GM21723 (cell line): ENCODE measurements around the gene PSEN1.

ENCODE experiments used
- ATAC-seq: cut with Tn5 transposase; IDR thresholded peaks from one replicate; pipeline ENCODE4 v1.9.1; 2021; ENCODE audit warnings: mild to moderate bottlenecking, moderate library complexity; ENCODE audit not compliant: unreplicated experiment

PSEN1 gene

DNA sequence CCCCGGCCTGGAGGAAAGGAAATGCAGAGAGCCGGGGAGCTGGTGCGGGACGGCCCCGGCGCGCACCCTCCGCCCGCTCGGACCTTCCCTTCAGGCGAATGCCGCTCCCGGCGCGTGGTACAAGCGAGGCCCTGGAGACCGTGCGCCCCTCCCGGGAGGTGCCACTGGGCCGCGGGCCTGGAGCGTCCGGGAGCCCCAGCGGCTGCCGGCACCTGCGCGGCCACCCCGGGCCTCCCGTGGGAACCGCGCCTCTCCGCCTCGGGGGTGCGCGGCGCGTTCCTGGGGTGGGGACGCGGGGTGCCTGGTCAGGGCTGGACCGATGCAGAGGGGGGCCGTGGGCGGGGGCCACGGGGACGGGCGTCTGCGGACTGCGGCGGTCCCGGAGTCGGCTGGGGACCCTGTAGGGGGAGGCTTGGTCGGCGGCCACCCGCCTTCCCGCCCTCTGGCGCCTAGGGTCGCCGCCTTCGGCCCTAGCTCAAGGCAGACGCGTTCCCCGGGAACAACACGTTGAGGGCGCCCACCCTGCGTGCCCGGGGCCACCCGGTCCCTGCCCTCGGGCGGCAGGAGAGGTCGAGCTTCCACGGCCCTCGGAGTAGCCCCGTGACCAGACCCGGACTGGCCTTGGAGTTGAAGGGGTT is 101.6 kb downstream of the PSEN1 start:
- ATAC-seq: no peak

DNA sequence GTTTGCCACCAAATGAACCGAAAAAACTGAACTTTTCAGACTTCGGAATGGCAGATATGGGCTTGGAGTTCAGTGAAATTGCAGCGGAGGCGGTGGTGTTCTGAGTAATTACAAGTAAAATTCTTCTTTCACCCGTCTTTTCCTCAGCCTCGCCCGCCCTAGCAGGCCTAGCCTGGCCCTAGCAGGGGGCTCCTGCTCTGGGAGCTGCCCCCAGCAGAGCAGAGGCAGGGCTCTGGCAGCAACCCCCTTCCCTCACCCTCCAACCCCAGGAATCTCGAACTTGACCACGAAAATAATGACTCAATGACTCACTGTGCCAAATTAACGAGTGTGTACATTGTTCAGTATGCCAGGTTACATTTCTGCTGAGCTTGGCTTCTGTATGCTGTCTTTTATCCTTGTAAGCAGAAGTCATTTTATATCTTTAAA is 102.1 kb downstream of the PSEN1 start:
- no peak for ATAC-seq

DNA sequence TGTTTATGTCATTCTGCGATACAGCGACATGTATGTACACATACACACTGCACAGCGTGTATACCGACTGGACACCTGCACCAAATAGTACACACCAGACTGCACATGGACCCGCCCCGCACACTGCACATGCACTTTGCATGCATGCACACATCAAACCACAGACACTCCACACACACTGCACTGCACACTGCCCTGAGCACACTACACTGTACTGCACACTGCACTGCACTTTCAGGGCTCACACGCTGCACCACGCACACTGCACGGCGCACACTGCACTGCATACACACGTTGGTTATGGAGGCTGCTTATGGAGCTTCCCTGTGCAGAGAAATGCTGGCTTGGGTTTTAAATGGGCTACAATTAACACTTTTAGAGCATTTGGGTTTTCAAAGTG is 102.6 kb downstream of the PSEN1 start:
- no peak for ATAC-seq

DNA sequence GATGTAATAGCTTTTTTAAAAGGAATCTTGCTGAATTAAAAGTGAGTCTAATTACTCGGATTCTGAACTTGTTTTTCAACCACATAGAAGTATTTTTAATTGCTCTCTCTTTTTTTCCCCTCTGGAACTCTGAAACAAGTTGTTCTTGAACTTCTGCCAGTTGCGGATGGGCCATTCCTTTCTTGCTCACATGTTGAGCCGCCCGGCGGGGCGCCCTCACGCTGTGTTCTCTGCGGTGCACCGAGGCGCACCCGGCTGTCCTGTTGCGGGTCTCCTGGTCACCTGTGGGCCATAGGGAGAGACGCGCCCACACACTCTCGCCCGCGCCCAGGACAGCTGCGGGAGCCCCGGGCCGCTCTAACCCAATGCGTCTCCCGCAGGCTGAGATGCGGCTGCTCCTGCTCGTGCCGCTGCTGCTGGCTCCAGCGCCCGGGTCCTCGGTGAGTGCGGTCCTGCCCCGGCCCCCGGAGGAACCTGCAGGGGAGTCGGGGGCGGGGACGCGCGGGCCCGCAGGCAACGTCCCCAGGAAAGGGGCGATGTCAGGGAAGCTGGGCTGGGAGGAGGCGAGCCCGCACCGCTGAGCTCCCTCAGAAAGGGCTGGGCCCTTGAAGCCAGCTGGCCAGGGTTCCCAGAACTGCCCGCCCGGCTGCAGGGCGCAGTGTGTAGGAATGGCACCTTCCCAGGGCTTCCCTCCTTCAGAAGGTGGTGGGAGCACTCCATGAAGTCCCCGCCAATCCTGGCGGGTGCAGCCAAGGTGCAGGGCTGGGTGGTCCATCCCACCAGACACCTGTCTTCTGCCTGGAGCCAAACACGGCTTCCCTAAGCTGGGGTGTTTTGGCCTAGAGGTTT is 103.3 kb downstream of the PSEN1 start:
- no peak for ATAC-seq

DNA sequence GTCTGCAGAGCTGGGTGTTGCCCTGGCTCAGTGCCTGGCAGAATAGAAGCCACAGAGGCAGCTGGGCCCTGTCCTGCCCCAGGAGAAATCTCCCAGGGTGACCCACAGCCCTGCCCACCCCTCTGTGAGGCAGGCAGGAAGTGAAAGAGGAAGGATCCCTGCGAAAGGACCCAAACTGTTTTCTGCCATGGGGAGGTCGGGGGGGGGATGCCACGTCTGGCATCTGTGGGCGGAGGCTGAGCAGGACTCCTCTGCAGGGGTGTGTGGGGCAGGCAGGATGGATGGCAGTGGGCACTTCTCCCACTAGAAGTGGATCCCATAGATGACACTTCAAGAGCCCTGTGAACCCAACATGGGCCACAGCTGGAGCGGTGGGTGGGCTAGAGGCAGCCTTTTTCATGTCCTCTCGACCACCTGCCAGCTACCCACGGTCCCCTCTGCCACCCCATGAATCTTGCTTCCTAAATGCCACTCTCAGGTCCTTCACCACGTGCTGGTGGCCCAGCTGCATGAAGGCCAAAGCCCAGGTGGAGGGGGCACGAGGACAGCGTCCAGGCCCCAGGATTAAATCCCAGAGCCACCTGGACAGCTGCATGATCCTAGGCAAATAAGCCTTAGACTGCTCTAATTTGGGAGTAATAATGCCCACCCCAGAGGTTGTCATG is 104.6 kb downstream of the PSEN1 start:
- ATAC-seq: no peak

DNA sequence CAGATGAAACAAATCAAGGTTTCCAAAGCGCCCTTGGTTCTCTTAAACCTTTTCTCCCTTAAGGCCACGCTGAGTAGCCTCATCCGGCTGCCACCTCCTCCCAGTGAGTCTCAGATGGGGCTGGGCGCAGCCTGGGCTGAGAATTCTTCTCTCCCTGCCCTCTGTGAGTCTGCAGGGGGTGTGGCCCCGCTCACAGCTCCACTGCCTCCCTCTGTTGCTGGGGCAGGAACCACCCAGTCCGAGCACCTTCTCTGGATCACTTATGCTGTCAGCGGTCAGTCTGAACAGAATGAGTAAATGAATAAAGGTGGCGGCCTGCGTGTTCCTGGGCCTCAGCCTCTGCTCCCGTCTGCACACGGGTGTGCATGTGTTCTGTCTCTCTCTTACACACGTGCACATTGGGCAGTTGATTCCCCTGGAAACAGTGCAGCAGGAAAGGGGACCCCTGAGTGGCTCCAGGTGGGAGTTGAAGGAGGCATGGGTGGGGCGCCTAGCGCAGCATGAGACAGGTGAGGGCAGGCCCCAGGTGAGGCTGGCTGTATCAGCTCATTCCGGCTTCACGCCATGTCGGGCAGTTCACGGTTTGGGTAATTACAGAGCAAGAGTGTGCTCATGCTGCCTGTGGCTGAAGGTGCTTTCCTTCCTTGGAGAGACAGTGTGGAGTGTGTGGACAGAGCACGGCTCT is 105.3 kb downstream of the PSEN1 start:
- ATAC-seq: no peak

DNA sequence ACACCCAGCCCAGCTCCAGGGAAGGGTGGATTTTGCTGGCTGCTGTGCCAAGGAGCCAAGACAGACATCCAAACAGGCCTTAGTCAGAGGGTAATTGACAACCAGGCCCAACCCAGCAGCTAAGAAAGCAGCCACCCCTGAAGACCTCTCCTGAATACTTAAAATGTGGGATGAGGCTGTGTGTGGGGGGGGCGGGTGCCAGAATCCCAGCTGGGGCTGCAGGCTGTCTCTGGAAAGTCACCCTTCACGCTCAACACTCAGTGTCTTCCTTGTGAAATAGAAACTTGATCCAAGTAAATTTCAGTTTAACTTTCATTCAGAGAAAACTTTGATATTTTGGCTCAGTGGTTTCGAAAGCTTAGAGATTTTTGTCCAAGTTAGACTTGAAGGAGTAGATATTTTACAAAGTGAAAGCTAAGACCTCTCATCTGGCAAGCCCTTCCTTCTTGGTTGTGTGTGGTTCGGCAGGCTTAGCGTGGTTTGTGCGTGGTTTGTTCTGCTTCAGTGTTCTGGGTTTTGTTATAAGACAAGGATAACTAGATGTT is 106.1 kb downstream of the PSEN1 start:
- ATAC-seq: no peak

DNA sequence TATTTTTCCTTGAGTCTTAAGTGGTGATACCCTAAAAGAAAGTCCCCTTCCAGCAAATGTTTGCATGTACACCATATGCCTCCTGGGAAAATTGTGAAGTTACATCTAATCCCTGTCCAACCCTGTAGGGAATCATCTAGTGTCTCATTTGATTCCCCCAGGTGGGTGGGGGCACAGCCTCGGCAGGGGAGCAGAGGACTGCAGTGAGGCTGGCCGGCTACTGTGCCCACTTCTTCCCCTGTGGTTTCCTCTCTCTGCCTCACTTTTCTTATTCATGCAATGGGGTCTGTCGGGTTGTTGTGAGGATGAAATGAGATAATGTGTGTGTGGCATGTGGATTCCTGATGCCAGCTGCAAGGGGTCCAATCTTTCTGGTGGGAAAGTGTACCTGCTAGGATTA is 107.0 kb downstream of the PSEN1 start:
- ATAC-seq: no peak

DNA sequence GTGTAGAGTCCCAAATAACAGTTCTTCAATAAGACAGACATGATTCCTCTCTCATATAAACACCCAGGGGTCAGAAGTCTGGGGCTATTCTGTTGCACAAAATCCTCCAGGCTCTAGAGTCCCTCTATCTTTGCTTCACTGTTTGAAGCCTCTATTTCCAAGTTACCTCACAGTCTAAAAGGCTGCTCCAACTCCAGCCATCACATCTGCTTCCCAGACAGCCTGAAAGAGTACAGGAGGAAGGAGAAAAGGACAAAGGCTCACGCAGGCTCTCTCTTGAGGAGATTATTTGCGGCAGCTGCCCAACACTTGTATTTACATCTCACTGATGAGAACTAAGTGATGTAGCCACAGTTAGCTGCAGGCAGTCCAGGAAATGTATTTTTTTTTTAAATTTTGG is 107.4 kb downstream of the PSEN1 start:
- ATAC-seq: no peak

DNA sequence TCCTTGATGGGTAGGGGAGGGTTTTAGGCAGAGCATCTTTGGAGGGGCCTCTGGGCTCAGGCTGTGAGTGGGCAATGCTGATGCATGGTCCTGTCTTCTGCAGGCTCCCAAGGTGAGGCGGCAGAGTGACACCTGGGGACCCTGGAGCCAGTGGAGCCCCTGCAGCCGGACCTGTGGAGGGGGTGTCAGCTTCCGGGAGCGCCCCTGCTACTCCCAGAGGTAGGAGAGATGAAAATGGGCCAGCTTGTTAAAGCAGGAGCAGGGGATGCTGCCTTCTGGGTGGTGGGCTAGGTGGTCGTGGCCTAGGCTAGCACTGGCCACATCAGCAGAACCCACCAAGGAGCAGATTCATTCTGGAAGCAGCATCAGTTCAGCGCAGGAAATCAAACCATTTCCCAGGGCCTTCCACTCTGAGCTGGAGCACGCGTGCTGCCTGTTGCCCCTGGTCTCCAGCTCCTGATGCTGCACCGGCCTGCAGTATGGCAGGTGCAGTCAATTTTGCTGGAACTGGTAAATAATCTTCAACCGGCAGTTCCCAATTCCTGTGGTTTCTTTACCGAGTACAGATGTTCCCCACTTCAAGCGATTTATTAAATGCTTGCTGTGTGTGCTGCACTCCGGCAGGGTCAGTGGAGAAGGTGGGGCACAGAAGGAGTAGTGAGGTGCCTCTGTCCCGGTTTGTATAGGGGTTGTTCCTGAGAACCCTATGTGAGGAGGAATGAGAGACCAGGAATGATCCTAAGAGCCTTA is 108.4 kb downstream of the PSEN1 start:
- ATAC-seq: no peak

DNA sequence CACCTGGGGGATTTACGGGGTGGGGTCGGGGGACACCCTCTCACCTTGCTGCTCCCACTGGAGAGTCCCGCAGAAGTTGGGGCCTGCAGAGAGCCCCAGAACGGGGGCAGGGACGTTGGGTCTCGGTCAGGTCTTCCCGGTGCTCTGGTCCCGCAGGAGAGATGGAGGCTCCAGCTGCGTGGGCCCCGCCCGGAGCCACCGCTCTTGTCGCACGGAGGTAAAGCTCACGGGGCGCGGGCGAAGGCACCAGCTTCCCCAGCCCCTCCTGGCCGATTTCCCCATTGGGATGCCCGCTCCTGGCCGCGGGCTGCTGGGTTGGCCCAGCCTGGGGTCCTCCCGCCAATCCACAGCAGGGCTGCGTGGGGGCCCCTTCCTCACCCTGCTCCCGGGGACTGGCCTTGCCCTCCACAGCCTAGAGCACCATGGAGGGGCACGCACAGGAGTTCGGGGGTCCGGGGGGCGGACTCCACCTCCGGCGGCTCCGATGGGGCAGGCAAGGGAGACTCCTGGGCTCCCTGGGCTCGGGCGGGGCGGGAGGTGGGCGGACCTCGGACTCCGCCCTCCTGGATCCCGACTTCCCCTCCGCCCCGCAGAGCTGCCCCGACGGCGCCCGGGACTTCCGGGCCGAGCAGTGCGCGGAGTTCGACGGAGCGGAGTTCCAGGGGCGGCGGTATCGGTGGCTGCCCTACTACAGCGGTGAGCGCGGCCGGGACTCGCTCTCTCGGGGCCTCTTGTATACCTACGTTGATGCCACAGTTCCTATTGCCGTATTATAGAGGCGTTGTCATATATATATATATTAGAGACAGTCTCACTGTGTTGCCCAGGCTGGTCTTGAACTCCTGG is 109.4 kb downstream of the PSEN1 start:
- ATAC-seq: peak; percentile 64

DNA sequence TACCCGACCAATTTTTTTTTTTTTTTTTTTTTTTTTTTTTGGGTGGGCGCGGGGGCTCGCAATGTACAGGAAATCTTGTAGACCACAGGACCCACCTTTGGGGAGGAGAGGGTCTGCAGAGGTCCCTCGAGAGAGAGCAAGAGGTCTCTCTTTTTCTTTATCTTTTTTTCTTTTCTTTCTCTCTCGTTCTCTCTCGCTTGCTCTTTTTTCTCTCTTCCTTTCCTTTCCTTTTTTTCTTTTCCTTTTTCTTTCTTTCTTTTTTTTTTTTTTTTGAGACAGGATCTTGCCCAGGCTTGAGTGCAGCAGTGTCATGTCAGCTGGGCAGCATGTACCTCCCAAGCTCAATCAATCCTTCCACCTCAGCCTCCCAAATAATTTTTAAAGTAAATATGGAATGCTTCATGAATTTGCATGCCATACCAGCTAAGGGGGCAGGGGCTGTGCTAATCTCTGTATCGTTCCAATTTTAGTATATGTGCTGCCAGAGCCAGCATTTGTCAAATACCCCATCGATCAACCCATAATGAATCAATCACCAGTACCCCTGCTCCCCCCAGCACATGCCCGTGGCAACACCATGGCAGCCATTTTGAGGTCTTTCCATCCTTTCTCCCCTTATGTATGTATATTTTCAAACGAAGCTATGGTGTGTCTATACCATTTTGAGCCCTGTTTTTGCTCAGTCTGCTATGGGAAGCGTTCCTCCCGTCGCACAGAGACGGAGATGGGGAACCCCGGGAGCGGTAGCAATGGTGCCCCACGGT is 110.3 kb downstream of the PSEN1 start:
- no peak for ATAC-seq

DNA sequence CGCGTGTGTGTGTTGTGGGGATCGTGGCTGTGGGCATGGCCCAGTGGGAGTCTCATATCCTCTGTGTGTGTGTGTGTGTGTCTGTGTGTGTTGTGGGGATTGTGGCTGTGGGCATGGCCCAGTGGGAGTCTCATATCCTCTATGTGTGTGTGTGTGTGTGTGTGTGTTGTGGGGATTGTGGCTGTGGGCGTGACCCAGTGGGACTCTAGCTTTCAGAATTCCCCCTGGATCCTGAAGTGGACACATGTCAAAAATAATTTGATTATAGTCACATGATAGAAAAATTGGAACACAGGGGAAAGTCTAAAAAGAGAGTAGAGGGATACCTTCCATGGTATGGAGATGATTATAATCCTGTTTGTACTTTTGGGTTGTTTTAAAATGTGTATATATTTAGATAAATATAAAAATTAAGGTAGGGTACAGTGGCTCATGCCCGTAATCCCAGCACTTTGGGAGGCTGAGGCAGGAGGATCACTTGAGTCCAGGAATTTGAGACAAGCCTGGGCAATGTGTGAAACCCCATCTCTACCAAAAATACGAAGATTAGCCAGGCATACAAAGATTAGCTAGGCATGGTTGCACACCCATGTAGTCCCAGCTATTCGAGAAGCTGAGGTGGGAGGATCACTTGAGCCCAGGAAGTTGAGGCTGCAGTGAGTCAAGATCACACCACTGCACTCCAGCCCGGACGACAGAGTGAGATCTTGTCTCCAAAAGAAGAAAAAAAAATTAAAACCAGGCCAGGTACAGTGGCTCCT is 112.0 kb downstream of the PSEN1 start:
- ATAC-seq: peak; percentile 42

DNA sequence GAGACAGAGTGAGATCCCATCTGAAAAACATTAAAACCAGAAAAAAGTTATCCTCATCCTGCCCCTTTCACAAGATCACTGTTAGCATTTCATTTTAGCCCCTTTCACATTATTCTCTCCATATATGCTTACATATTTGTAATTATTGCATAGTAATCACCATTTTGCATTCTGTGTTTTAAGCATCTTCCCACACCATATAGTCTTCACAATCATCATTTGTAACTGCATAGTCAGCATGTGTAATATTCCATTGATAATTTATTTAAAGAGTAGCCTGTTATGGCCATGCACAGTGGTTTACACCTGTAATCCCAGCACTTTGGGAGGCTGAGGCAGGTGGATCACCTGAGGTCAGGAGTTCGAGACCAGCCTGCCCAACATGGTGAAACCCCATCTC is 112.8 kb downstream of the PSEN1 start:
- no peak for ATAC-seq

DNA sequence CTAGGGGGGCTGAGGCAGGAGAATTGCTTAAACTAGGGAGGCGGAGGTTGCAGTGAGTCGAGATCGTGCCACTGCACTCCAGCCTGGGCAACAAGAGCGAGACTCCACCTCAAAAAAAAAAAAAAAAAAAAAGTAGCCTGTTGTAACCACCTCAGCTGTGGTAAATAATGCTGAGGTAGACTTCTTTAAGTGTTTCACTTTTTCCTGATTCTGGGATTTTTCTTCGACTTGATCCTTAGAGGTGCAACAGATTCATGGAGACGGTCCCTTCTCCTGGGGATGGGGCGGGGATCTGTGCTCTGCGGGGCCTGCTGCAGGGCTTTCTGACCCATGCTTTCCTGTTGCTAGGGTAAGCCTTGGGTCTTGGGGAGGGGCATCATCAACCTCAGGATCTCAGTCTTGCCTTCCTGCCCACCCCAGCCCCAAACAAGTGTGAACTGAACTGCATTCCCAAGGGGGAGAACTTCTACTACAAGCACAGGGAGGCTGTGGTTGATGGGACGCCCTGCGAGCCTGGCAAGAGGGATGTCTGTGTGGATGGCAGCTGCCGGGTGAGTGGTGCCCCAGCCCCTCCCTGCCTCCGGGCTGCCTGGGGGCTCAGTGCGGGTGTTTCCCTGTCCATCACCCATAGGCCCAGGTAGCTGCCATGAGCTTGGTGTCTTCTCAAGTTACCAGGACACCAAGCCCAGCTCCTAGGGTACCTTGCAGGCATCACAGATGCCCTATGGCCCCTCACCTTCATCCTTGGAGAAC is 113.4 kb downstream of the PSEN1 start:
- ATAC-seq: no peak

DNA sequence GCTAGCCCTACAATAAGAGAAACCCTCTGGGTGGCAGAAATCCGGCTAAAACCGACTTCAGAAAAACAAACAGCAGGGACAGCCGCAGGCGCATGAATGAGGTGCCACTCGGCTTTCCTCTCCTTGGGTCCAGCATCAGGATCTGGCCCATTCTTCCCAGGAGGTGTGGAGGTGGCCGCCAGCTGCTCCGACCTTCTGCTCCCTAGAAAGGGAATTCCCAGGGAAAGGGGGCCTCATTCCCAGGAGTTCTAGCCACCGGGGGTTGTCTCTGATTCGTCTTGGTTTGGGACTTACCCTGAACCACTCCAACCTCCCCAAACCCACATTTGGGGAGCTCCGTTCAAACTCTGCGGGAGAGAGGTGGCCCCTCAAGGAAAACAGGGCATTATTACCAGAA is 114.0 kb downstream of the PSEN1 start:
- ATAC-seq: no peak

DNA sequence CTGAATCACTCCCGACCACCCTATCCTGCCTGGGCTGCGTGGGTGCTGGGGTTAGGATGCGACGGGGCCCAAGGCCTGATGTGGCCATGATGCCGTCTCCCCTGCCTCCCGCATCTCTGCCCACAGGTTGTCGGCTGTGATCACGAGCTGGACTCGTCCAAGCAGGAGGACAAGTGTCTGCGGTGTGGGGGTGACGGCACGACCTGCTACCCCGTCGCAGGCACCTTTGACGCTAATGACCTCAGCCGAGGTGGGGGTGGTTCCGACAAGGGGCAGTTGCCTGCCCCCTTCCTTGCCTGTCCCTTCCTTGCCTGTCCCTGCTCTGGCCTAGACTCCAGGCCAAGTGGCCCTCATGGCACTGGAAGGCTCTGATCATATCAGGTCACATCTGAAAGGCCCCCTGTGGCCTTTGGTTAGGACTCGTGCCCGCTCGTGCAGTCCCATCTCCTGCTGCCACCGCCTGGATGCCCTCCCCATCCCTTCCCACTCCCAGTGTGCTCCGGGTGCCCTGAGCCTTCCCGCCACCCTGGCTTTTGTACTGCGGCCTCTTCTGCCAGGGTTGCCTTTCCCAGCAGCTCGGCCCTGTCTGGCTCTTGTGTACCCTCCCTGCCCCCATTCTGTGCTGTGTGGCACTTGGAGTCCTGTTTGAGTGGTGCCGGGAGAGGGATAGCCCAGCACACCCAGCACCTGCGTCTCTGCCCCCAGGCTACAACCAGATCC is 114.6 kb downstream of the PSEN1 start:
- no peak for ATAC-seq
